Measurements from ENCODE around the gene GPR153.

- TF ChIP-seq EZH2 (IDR thresholded peaks at IDR 0.05; ENCODE audit: low read depth, low read length, severe bottlenecking) = no peak
- TF ChIP-seq YY1 (IDR thresholded peaks at IDR 0.05; ENCODE audit: low read depth, low read length) = no peak
- no peak for TF ChIP-seq CTCF (IDR thresholded peaks at IDR 0.05; ENCODE audit: control extremely low read depth in 1 of 3, insufficient read depth in 1 of 3, low read depth in 1 of 3, low read length in 3 of 3)
- no peak for TF ChIP-seq HDAC6 (IDR thresholded peaks at IDR 0.05; ENCODE audit: low read depth, low read length)
- TF ChIP-seq TAF1 (IDR thresholded peaks at IDR 0.05; ENCODE audit: low read depth, low read length) = no peak
- no peak for TF ChIP-seq POLR2A (IDR thresholded peaks at IDR 0.05; ENCODE audit: control extremely low read depth in 1 of 2, low read depth in 2 of 2, low read length in 2 of 2)
- TF ChIP-seq SUZ12 (IDR thresholded peaks at IDR 0.05; ENCODE audit: low read length) = no peak
- no peak for TF ChIP-seq POLR2AphosphoS5 (IDR thresholded peaks at IDR 0.05; ENCODE audit: low read depth, low read length)
- TF ChIP-seq, protein P1, sequence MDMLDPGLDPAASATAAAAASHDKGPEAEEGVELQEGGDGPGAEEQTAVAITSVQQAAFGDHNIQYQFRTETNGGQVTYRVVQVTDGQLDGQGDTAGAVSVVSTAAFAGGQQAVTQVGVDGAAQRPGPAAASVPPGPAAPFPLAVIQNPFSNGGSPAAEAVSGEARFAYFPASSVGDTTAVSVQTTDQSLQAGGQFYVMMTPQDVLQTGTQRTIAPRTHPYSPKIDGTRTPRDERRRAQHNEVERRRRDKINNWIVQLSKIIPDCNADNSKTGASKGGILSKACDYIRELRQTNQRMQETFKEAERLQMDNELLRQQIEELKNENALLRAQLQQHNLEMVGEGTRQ (IDR thresholded peaks at IDR 0.05; ENCODE audit: low read length) = no peak
- no peak for TF ChIP-seq SIX5 (IDR thresholded peaks at IDR 0.05; ENCODE audit: low read depth, low read length)
- TF ChIP-seq, protein P2, sequence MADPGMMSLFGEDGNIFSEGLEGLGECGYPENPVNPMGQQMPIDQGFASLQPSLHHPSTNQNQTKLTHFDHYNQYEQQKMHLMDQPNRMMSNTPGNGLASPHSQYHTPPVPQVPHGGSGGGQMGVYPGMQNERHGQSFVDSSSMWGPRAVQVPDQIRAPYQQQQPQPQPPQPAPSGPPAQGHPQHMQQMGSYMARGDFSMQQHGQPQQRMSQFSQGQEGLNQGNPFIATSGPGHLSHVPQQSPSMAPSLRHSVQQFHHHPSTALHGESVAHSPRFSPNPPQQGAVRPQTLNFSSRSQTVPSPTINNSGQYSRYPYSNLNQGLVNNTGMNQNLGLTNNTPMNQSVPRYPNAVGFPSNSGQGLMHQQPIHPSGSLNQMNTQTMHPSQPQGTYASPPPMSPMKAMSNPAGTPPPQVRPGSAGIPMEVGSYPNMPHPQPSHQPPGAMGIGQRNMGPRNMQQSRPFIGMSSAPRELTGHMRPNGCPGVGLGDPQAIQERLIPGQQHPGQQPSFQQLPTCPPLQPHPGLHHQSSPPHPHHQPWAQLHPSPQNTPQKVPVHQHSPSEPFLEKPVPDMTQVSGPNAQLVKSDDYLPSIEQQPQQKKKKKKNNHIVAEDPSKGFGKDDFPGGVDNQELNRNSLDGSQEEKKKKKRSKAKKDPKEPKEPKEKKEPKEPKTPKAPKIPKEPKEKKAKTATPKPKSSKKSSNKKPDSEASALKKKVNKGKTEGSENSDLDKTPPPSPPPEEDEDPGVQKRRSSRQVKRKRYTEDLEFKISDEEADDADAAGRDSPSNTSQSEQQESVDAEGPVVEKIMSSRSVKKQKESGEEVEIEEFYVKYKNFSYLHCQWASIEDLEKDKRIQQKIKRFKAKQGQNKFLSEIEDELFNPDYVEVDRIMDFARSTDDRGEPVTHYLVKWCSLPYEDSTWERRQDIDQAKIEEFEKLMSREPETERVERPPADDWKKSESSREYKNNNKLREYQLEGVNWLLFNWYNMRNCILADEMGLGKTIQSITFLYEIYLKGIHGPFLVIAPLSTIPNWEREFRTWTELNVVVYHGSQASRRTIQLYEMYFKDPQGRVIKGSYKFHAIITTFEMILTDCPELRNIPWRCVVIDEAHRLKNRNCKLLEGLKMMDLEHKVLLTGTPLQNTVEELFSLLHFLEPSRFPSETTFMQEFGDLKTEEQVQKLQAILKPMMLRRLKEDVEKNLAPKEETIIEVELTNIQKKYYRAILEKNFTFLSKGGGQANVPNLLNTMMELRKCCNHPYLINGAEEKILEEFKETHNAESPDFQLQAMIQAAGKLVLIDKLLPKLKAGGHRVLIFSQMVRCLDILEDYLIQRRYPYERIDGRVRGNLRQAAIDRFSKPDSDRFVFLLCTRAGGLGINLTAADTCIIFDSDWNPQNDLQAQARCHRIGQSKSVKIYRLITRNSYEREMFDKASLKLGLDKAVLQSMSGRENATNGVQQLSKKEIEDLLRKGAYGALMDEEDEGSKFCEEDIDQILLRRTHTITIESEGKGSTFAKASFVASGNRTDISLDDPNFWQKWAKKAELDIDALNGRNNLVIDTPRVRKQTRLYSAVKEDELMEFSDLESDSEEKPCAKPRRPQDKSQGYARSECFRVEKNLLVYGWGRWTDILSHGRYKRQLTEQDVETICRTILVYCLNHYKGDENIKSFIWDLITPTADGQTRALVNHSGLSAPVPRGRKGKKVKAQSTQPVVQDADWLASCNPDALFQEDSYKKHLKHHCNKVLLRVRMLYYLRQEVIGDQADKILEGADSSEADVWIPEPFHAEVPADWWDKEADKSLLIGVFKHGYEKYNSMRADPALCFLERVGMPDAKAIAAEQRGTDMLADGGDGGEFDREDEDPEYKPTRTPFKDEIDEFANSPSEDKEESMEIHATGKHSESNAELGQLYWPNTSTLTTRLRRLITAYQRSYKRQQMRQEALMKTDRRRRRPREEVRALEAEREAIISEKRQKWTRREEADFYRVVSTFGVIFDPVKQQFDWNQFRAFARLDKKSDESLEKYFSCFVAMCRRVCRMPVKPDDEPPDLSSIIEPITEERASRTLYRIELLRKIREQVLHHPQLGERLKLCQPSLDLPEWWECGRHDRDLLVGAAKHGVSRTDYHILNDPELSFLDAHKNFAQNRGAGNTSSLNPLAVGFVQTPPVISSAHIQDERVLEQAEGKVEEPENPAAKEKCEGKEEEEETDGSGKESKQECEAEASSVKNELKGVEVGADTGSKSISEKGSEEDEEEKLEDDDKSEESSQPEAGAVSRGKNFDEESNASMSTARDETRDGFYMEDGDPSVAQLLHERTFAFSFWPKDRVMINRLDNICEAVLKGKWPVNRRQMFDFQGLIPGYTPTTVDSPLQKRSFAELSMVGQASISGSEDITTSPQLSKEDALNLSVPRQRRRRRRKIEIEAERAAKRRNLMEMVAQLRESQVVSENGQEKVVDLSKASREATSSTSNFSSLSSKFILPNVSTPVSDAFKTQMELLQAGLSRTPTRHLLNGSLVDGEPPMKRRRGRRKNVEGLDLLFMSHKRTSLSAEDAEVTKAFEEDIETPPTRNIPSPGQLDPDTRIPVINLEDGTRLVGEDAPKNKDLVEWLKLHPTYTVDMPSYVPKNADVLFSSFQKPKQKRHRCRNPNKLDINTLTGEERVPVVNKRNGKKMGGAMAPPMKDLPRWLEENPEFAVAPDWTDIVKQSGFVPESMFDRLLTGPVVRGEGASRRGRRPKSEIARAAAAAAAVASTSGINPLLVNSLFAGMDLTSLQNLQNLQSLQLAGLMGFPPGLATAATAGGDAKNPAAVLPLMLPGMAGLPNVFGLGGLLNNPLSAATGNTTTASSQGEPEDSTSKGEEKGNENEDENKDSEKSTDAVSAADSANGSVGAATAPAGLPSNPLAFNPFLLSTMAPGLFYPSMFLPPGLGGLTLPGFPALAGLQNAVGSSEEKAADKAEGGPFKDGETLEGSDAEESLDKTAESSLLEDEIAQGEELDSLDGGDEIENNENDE (IDR thresholded peaks at IDR 0.05; ENCODE audit: insufficient replicate concordance, low read length) = no peak
These were observed 16.1 kb upstream of the GPR153 start for GRCh38 chr1:6276811-6277555.

All from H1 (cell line).